Activated CD8-positive, alpha-beta T cell treated with anti-CD3 and anti-CD28 coated beads for 36 hours (primary cell): Measurements from ENCODE around the gene ENPP7. TPM values are rescaled to one million over a fixed set of nuclear protein-coding genes. Genes with fewer than 3 reads are reported as not detected.

Experiments used
- ATAC-seq: fragments of 200-7000 bp; cut with Tn5 transposase; one replicate; pipeline ENCODE4 v1.10.0; 2021; ENCODE audit warnings: mild to moderate bottlenecking, moderate library complexity
- CTCF ChIA-PET: fragments of 350-600 bp; sonication (Branson Sonifier 250); formaldehyde crosslinking; loops from one replicate; lab custom pipeline; 2021; ENCODE audit warnings: antibody characterized with exemption; lab: Charles Lee
- POLR2A ChIA-PET: fragments of 350-600 bp; sonication (Branson Sonifier 250); formaldehyde crosslinking; loops from one replicate; lab custom pipeline; 2021; ENCODE audit warnings: antibody characterized with exemption; lab: Charles Lee
- DNase-seq: peaks from one replicate; pipeline ENCODE4 v3.0.0-alpha.2; 2020
- H3K27ac Mint-ChIP-seq: one replicate; pipeline ENCODE4 v1.8.0; 2021; ENCODE audit warnings: mild to moderate bottlenecking, mixed read lengths
- H3K27me3 Mint-ChIP-seq: one replicate; pipeline ENCODE4 v1.8.0; 2021; ENCODE audit warnings: mixed read lengths
- H3K36me3 Mint-ChIP-seq: one replicate; pipeline ENCODE4 v1.8.0; 2021; ENCODE audit warnings: low read depth, mixed read lengths
- H3K4me1 Mint-ChIP-seq: one replicate; pipeline ENCODE4 v1.8.0; 2021; ENCODE audit warnings: low read depth, mixed read lengths
- H3K4me3 Mint-ChIP-seq: one replicate; pipeline ENCODE4 v1.8.0; 2021; ENCODE audit warnings: mild to moderate bottlenecking, moderate library complexity, mixed read lengths
- H3K9me3 Mint-ChIP-seq: one replicate; pipeline ENCODE4 v1.8.0; 2021; ENCODE audit warnings: mixed read lengths
- CTCF ChIP-seq: fragments of 200-600 bp; IDR thresholded peaks from one replicate; pipeline ENCODE4 v1.8.0; 2022; ENCODE audit warnings: antibody characterized with exemption, mild to moderate bottlenecking
- intact Hi-C: fragments of 100-400 bp; cut with micrococcal nuclease; formaldehyde crosslinking; loops from one replicate; pipeline ENCODE4 v1.10.0; 2022
- total RNA-seq, 2 experiments: library from RNA; stranded (reverse); gene quantifications; one replicate each; pipeline ENCODE4 v1.2.3, GENCODE V29; 2021

The ENPP7 gene
- total RNA-seq, result under 1 TPM in 1 of 2 experiments, not detected in 1; 0.16 TPM

- H3K27ac Mint-ChIP-seq, result no peak within 1 kb of the TSS
- intact Hi-C loops, result no loop called here
- POLR2A ChIA-PET, result no interaction called here
Observed at GRCh38 chr17:79730769-79731483, at the start of gene ENPP7. ENPP7 (plus strand) TSS chr17:79730943; CDS start chr17:79731140, 197 bp downstream.

GRCh38 chr17:79681101-79681621 lies 49.6 kb upstream of the ENPP7 start:
- DNase-seq, result no peak
- Mint-ChIP-seq H3K4me1 (no peaks in the 10 kb centered on the region), H3K27me3 (peaks cover 17% of the 10 kb centered on the region), H3K36me3 (no peaks in the 10 kb centered on the region), H3K9me3 (no peaks in the 10 kb centered on the region), H3K27ac (no peak overlapping the region), H3K4me3 (no peak overlapping the region)
- no peak for ATAC-seq
- ChIA-PET POLR2A (no interaction called here), CTCF (interaction anchor here (0.7 kb wide), 1 partner anchor 494 kb away, joined by 4 read pairs; no protein-coding TSS in a partner anchor)
- intact Hi-C loops, result no loop called here
- no peak for TF ChIP-seq CTCF

More at GRCh38 chr17:79730769-79731483, at the start of gene ENPP7:
- ATAC-seq (no peak), DNase-seq (no peak)
- TF ChIP-seq CTCF, result no peak
- H3K9me3 Mint-ChIP-seq, result no peaks in the 10 kb centered on the region
- H3K4me1 Mint-ChIP-seq, result peaks cover 12% of the 10 kb centered on the region
- H3K36me3 Mint-ChIP-seq, result no peaks in the 10 kb centered on the region
- CTCF ChIA-PET, result interaction anchor here (3.7 kb wide), 1 partner anchor 11 kb away, joined by 15 read pairs; no protein-coding TSS in a partner anchor
- no peaks in the 10 kb centered on the region for H3K27me3 Mint-ChIP-seq
- H3K4me3 Mint-ChIP-seq, result no peak within 1 kb of the TSS

GRCh38 chr17:79681628-79682261 lies 49.0 kb upstream of the ENPP7 start:
- intact Hi-C loops, result no loop called here
- Mint-ChIP-seq H3K27ac (no peak overlapping the region), H3K27me3 (peaks cover 18% of the 10 kb centered on the region), H3K4me3 (no peak overlapping the region), H3K4me1 (no peaks in the 10 kb centered on the region), H3K36me3 (no peaks in the 10 kb centered on the region), H3K9me3 (no peaks in the 10 kb centered on the region)
- ChIA-PET CTCF (interaction anchor here (0.7 kb wide), 1 partner anchor 494 kb away, joined by 4 read pairs; no protein-coding TSS in a partner anchor), POLR2A (no interaction called here)
- DNase-seq (no peak), ATAC-seq (no peak)
- no peak for TF ChIP-seq CTCF

GRCh38 chr17:79683365-79683764 lies 47.4 kb upstream of the ENPP7 start:
- no peak for ATAC-seq
- Mint-ChIP-seq H3K27me3 (peaks cover 18% of the 10 kb centered on the region), H3K4me3 (no peak overlapping the region), H3K36me3 (no peaks in the 10 kb centered on the region), H3K27ac (no peak overlapping the region), H3K9me3 (no peaks in the 10 kb centered on the region), H3K4me1 (no peaks in the 10 kb centered on the region)
- intact Hi-C loops, result no loop called here
- TF ChIP-seq CTCF, result no peak
- no peak for DNase-seq
- POLR2A ChIA-PET, result no interaction called here
- CTCF ChIA-PET, result no interaction called here
